Fibroblast of lung (primary cell): Measurements from ENCODE around the gene C15orf40. TPM values are rescaled to one million over a fixed set of nuclear protein-coding genes. Genes with fewer than 3 reads are reported as not detected.

Source experiments
- DNase-seq, 2 donors: peaks; one replicate each; pipeline versions ENCODE4 v3.0.0 to v3.0.0-alpha.2; 2010; ENCODE audit warnings: low read depth in 2 of 2
- H2AFZ ChIP-seq: 2 replicates; pipeline ENCODE4 v1.5.1; 2012; ENCODE audit warnings: low read length, control low read depth, inconsistent platforms
- H3K27ac ChIP-seq: 2 replicates; pipeline ENCODE4 v1.5.1; 2011; ENCODE audit warnings: low read length, control low read depth; ENCODE audit not compliant: insufficient read depth
- H3K27me3 ChIP-seq: 2 replicates; pipeline ENCODE4 v1.5.1; 2011; ENCODE audit warnings: mild to moderate bottlenecking, low read length; ENCODE audit not compliant: control insufficient read depth, insufficient read depth
- H3K36me3 ChIP-seq: 2 replicates; pipeline ENCODE4 v1.5.1; 2011; ENCODE audit warnings: low read length; ENCODE audit not compliant: control insufficient read depth, insufficient read depth
- H3K4me1 ChIP-seq: 2 replicates; pipeline ENCODE4 v1.5.1; 2011; ENCODE audit warnings: low read length; ENCODE audit not compliant: control insufficient read depth, insufficient read depth; ENCODE audit errors: extremely low read depth
- H3K4me2 ChIP-seq: 2 replicates; pipeline ENCODE4 v1.5.1; 2011; ENCODE audit warnings: low read length, control low read depth; ENCODE audit not compliant: insufficient read depth; ENCODE audit errors: extremely low read depth
- H3K4me3 ChIP-seq, 4 experiments: fragments of 200-600 bp in 1 of 4; sonication (generic) in 1 of 4; replicated peaks in 1 of 4; 2 replicates each; pipeline ENCODE4 v1.5.1; 2011 to 2016; ENCODE audit warnings: low read length in 4 of 4, low read depth in 3 of 4, mild to moderate bottlenecking in 3 of 4, control low read depth in 2 of 4, inconsistent platforms in 1 of 4, mixed read lengths in 1 of 4; ENCODE audit not compliant: insufficient read depth in 1 of 4; ENCODE audit errors: control extremely low read depth in 1 of 4
- H3K79me2 ChIP-seq: 2 replicates; pipeline ENCODE4 v1.5.1; 2012; ENCODE audit warnings: mild to moderate bottlenecking, low read length, inconsistent platforms; ENCODE audit not compliant: control insufficient read depth, insufficient read depth
- H3K9ac ChIP-seq: 2 replicates; pipeline ENCODE4 v1.5.1; 2011; ENCODE audit warnings: mild to moderate bottlenecking, low read length, control low read depth; ENCODE audit not compliant: insufficient read depth
- H3K9me3 ChIP-seq: 2 replicates; pipeline ENCODE4 v1.5.1; 2012; ENCODE audit warnings: low read depth, low read length; ENCODE audit not compliant: control insufficient read depth, insufficient read depth
- H4K20me1 ChIP-seq: 2 replicates; pipeline ENCODE4 v1.5.1; 2011; ENCODE audit warnings: low read length; ENCODE audit not compliant: control insufficient read depth, insufficient read depth; ENCODE audit errors: extremely low read depth
- CTCF ChIP-seq, 2 donors: IDR thresholded peaks in 1 of 2; conservative IDR thresholded peaks in 1 of 2; 1 replicate in 1 of 2; 2 replicates in 1 of 2; pipeline ENCODE4 v1.5.1; 2011 to 2012; ENCODE audit warnings: low read length in 2 of 2, control low read depth in 1 of 2, inconsistent platforms in 1 of 2, low read depth in 1 of 2, mild to moderate bottlenecking in 1 of 2
- EZH2 ChIP-seq: IDR thresholded peaks from 2 replicates; pipeline ENCODE4 v1.5.1; 2012; ENCODE audit warnings: low read length, control low read depth, mild to moderate bottlenecking; ENCODE audit errors: missing control alignments
- polyA plus RNA-seq, 2 donors: library from polyadenylated mRNA; depleted of rRNA in 1 of 2; stranded (reverse) in 1 of 2; unstranded in 1 of 2; fragments of >200 nt; gene quantifications; 2 replicates each; pipeline ENCODE4 v1.2.1, GENCODE V29; 2011 to 2012; ENCODE audit warnings: missing spikeins in 1 of 2
- total RNA-seq: library from RNA; depleted of rRNA; stranded (reverse); fragments of >200 nt; gene quantifications from 2 replicates; pipeline ENCODE4 v1.2.1, GENCODE V29; 2014

Gene C15orf40
- total and polyA plus RNA-seq, 2 donors (not counting 1 experiment from before 2014, with no cell fraction given): 12.6 to 20.7 TPM

- no peak overlapping the region for H3K27ac ChIP-seq
- no peaks in the 10 kb centered on the region for H3K27me3 ChIP-seq
- no peak for TF ChIP-seq EZH2
- TF ChIP-seq CTCF (conservative IDR thresholded peaks at IDR 0.05 in 1 of 2, IDR thresholded peaks at IDR 0.05 in 1 of 2; ENCODE audit: low read depth in 1 of 2, low read length in 2 of 2): peak; percentile 46 to 57
- peak overlapping the region; percentile 40 to 67 (median 42) for H3K4me3 ChIP-seq
- H3K4me1 ChIP-seq: no peaks in the 10 kb centered on the region
- H3K4me2 ChIP-seq: peak overlapping the region; percentile 86
- H3K9ac ChIP-seq: peak overlapping the region; percentile 27
- peak overlapping the region; percentile 84 for H2AFZ ChIP-seq
- no peaks in the 10 kb centered on the region for H3K9me3 ChIP-seq
- no peaks in the 10 kb centered on the region for H4K20me1 ChIP-seq
- H3K79me2 ChIP-seq: no peaks in the 10 kb centered on the region
- H3K36me3 ChIP-seq: no peaks in the 10 kb centered on the region
- DNase-seq: peak; percentile 60 to 75
Observed at GRCh38 chr15:82999905-83000671, 11.4 kb downstream of the C15orf40 start.

- Histone ChIP-seq H3K79me2 (no peaks in the 10 kb centered on the region), H3K9ac (no peak overlapping the region), H3K4me2 (no peak overlapping the region), H3K27ac (no peak overlapping the region), H3K4me3 (no peak overlapping the region), H3K36me3 (no peaks in the 10 kb centered on the region), H3K27me3 (no peaks in the 10 kb centered on the region), H3K9me3 (no peaks in the 10 kb centered on the region), H4K20me1 (no peaks in the 10 kb centered on the region), H2AFZ (no peak overlapping the region), H3K4me1 (no peaks in the 10 kb centered on the region)
- TF ChIP-seq EZH2 (no peak), CTCF (conservative IDR thresholded peaks at IDR 0.05 in 1 of 2, IDR thresholded peaks at IDR 0.05 in 1 of 2; ENCODE audit: low read depth in 1 of 2, low read length in 2 of 2) (no peak)
- DNase-seq: no peak
Observed at GRCh38 chr15:82999426-82999825, 12.0 kb downstream of the C15orf40 start.

- TF ChIP-seq EZH2: no peak
- no peak for TF ChIP-seq CTCF (conservative IDR thresholded peaks at IDR 0.05 in 1 of 2, IDR thresholded peaks at IDR 0.05 in 1 of 2; ENCODE audit: low read depth in 1 of 2, low read length in 2 of 2)
- no peak for DNase-seq
- Histone ChIP-seq H3K79me2 (no peaks in the 10 kb centered on the region), H3K9ac (no peak overlapping the region), H3K4me2 (no peak overlapping the region), H3K9me3 (no peaks in the 10 kb centered on the region), H3K4me3 (no peak overlapping the region), H2AFZ (no peak overlapping the region), H3K27ac (no peak overlapping the region), H3K27me3 (no peaks in the 10 kb centered on the region), H4K20me1 (no peaks in the 10 kb centered on the region), H3K4me1 (no peaks in the 10 kb centered on the region), H3K36me3 (no peaks in the 10 kb centered on the region)
Observed at GRCh38 chr15:82995938-82996337, 15.5 kb downstream of the C15orf40 start.
